ENCODE measurements around the gene SLC27A3.

- TF ChIP-seq CTCF (conservative IDR thresholded peaks at IDR 0.05; ENCODE audit: low read length) (0 out of 2 replicates have a peak, but pooled peaks have one; percentile 3), EZH2phosphoT487 (IDR thresholded peaks at IDR 0.05; ENCODE audit: borderline replicate concordance, low read depth, low read length) (no peak)
Observed at GRCh38 chr1:153790966-153791647, 15.9 kb downstream of the SLC27A3 start.
